ENCODE results near the gene TCP11L2.

DNA sequence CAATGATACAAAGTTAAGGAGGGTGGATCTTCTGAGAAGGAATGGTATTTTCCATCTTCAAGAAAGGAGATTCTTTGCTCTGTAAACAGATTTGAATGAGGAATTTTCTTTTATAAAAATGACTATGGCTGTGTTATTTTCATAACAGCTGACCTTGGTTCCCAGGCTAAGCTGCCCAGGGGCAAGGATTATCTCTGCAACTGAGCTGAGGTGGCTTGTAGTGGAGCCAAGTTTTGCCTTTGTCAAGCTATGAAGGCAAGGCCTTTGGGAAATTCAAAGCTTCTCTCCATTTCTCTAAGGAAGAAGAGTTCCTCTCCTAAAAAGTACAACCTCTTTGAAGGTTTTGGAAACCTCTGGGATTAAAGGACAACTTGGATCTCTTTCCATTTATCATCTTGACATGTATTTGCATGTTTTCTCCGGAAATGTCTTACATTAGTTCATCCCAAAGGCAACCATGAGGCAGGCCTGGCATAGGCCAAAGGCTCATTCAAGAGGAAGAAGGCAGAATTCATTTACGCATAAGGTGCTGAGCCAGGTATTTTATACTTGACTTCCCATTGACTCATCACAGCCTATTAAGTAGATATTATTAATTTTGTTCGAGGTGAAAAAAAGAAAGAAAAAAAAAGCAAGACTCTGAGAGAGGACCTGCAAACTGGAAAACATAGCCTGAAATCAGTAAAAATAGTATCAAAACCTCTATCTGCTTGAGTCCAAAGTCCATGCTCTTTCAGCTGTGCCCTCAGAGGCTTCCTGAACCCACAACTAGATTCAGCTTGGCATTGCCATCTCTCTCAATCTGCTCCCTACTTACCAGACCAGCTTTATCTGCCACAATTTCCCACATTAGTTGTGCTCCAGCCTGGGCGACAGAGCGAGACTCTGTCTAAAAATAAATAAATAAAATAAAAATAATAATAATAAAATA, 30.7 kb upstream of the TCP11L2 start:
- TF ChIP-seq, protein P1, sequence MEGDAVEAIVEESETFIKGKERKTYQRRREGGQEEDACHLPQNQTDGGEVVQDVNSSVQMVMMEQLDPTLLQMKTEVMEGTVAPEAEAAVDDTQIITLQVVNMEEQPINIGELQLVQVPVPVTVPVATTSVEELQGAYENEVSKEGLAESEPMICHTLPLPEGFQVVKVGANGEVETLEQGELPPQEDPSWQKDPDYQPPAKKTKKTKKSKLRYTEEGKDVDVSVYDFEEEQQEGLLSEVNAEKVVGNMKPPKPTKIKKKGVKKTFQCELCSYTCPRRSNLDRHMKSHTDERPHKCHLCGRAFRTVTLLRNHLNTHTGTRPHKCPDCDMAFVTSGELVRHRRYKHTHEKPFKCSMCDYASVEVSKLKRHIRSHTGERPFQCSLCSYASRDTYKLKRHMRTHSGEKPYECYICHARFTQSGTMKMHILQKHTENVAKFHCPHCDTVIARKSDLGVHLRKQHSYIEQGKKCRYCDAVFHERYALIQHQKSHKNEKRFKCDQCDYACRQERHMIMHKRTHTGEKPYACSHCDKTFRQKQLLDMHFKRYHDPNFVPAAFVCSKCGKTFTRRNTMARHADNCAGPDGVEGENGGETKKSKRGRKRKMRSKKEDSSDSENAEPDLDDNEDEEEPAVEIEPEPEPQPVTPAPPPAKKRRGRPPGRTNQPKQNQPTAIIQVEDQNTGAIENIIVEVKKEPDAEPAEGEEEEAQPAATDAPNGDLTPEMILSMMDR (IDR thresholded peaks at IDR 0.05; ENCODE audit: low read depth, low read length, poor library complexity, severe bottlenecking) = no peak
- no peak for TF ChIP-seq EZH2phosphoT487 (IDR thresholded peaks at IDR 0.05; ENCODE audit: borderline replicate concordance, low read length)

Measured in DOHH2 (cell line).